ENCODE measurements around the gene NR5A1.

NR5A1 gene

GRCh38 chr9:124514125-124514524 is 6.9 kb upstream of the NR5A1 start:
- DNase-seq (ENCODE audit: low spot score), result no peak

GRCh38 chr9:124513376-124513994 is 6.3 kb upstream of the NR5A1 start:
- no peak for DNase-seq (ENCODE audit: low spot score)

GRCh38 chr9:124512806-124513204 is 5.6 kb upstream of the NR5A1 start:
- DNase-seq (ENCODE audit: low spot score), result no peak

GRCh38 chr9:124511891-124512805 is 4.9 kb upstream of the NR5A1 start:
- no peak for DNase-seq (ENCODE audit: low spot score)

GRCh38 chr9:124511426-124511840 is 4.2 kb upstream of the NR5A1 start:
- DNase-seq (ENCODE audit: low spot score), result no peak

GRCh38 chr9:124510650-124511425 is 3.6 kb upstream of the NR5A1 start:
- no peak for DNase-seq (ENCODE audit: low spot score)

GRCh38 chr9:124507880-124508423 is 753 bp upstream of the NR5A1 start:
- DNase-seq (ENCODE audit: low spot score), result no peak

GRCh38 chr9:124506433-124506832 is 766 bp downstream of the NR5A1 start:
- DNase-seq (ENCODE audit: low spot score), result no peak

GRCh38 chr9:124505901-124506346 is 1.3 kb downstream of the NR5A1 start:
- no peak for DNase-seq (ENCODE audit: low spot score)

GRCh38 chr9:124505006-124505900 is 1.9 kb downstream of the NR5A1 start:
- no peak for DNase-seq (ENCODE audit: low spot score)

- DNase-seq (ENCODE audit: low spot score), result no peak
Measured at GRCh38 chr9:124504530-124505005, 2.6 kb downstream of the NR5A1 start.

- DNase-seq (ENCODE audit: low spot score), result no peak
Measured at GRCh38 chr9:124503713-124504529, 3.3 kb downstream of the NR5A1 start.

- no peak for DNase-seq (ENCODE audit: low spot score)
Measured at GRCh38 chr9:124502711-124503702, 4.2 kb downstream of the NR5A1 start.

GRCh38 chr9:124501771-124502320 is 5.4 kb downstream of the NR5A1 start:
- no peak for DNase-seq (ENCODE audit: low spot score)

- no peak for DNase-seq (ENCODE audit: low spot score)
Measured at GRCh38 chr9:124500796-124501611, 6.2 kb downstream of the NR5A1 start.

- no peak for DNase-seq (ENCODE audit: low spot score)
Measured at GRCh38 chr9:124500028-124500795, 7.0 kb downstream of the NR5A1 start.

GRCh38 chr9:124499216-124499615 is 8.0 kb downstream of the NR5A1 start:
- DNase-seq (ENCODE audit: low spot score), result no peak
